ENCODE results near the gene TP73.

- TF ChIP-seq EZH2phosphoT487 (IDR thresholded peaks at IDR 0.05; ENCODE audit: insufficient read depth, low read depth) (no peak), EZH2 (IDR thresholded peaks at IDR 0.05; ENCODE audit: insufficient read depth, poor library complexity, severe bottlenecking) (no peak)
Observed at GRCh38 chr1:3632298-3632697, 20.0 kb upstream of the TP73 start.

All from GM23248 (cell line).